GM21526 (cell line): ENCODE data around the gene ZFP28.

Experiments used
- ATAC-seq: cut with Tn5 transposase; IDR thresholded peaks from one replicate; pipeline ENCODE4 v1.9.1; 2021; ENCODE audit warnings: moderate library complexity; ENCODE audit not compliant: unreplicated experiment, low FRiP score

Gene ZFP28

GRCh38 chr19:56538761-56539263 lies at the start of gene ZFP28:
TSS of gene ZFP28 (plus strand) at chr19:56538948. CDS start at chr19:56539019, 71 bp downstream.
- ATAC-seq = no peak

GRCh38 chr19:56491399-56491798 lies 47.3 kb upstream of the ZFP28 start:
- ATAC-seq = no peak

GRCh38 chr19:56504581-56504980 lies 34.2 kb upstream of the ZFP28 start:
- ATAC-seq = no peak

- no peak for ATAC-seq
Measured at GRCh38 chr19:56507446-56508289, 31.1 kb upstream of the ZFP28 start, which contains the start of gene ZNF471. TSS of gene ZNF471 (plus strand) at chr19:56507855. CDS start at chr19:56511572, 3,717 bp downstream.

GRCh38 chr19:56508290-56508778 lies 30.4 kb upstream of the ZFP28 start:
- ATAC-seq = no peak

GRCh38 chr19:56525214-56525860 lies 13.4 kb upstream of the ZFP28 start:
- ATAC-seq = no peak

GRCh38 chr19:56537442-56537841 lies 1.3 kb upstream of the ZFP28 start:
- ATAC-seq = no peak

- ATAC-seq = no peak
Measured at GRCh38 chr19:56538254-56538760, 441 bp upstream of the ZFP28 start.

- no peak for ATAC-seq
Measured at GRCh38 chr19:56543776-56544175, 5.0 kb downstream of the ZFP28 start.

- ATAC-seq = no peak
Measured at GRCh38 chr19:56547535-56547934, 8.8 kb downstream of the ZFP28 start.

GRCh38 chr19:56554272-56554869 lies 15.6 kb downstream of the ZFP28 start:
- no peak for ATAC-seq

GRCh38 chr19:56562766-56563165 lies 24.0 kb downstream of the ZFP28 start:
- ATAC-seq = no peak

GRCh38 chr19:56566904-56567273 lies 28.1 kb downstream of the ZFP28 start:
- ATAC-seq = peak; percentile 33

GRCh38 chr19:56567274-56568120 lies 28.7 kb downstream of the ZFP28 start, which contains the start of gene ZNF470:
TSS of gene ZNF470 (plus strand) at chr19:56567468. CDS start at chr19:56570312, 2,844 bp downstream.
- peak; percentile 97 for ATAC-seq

GRCh38 chr19:56572589-56572988 lies 33.8 kb downstream of the ZFP28 start:
- no peak for ATAC-seq

- ATAC-seq = no peak
Measured at GRCh38 chr19:56573914-56574313, 35.2 kb downstream of the ZFP28 start.

GRCh38 chr19:56577719-56578602 lies 39.2 kb downstream of the ZFP28 start:
- ATAC-seq = no peak

- no peak for ATAC-seq
Measured at GRCh38 chr19:56594446-56594782, 55.7 kb downstream of the ZFP28 start.
